Islet of Langerhans (tissue), 1 donor: Measurements from ENCODE around the gene ATRNL1.
"Not testable (repeated sequence)": the region's sequence is repeated elsewhere in the genome, so short reads cannot be mapped to it uniquely, and the experiment has no call there.

Source experiments
- FAIRE-seq: peaks from one replicate; lab custom pipeline; 2011; peaks lifted over from hg19 to GRCh38; lab: Jason Lieb, UNC

Gene ATRNL1

DNA sequence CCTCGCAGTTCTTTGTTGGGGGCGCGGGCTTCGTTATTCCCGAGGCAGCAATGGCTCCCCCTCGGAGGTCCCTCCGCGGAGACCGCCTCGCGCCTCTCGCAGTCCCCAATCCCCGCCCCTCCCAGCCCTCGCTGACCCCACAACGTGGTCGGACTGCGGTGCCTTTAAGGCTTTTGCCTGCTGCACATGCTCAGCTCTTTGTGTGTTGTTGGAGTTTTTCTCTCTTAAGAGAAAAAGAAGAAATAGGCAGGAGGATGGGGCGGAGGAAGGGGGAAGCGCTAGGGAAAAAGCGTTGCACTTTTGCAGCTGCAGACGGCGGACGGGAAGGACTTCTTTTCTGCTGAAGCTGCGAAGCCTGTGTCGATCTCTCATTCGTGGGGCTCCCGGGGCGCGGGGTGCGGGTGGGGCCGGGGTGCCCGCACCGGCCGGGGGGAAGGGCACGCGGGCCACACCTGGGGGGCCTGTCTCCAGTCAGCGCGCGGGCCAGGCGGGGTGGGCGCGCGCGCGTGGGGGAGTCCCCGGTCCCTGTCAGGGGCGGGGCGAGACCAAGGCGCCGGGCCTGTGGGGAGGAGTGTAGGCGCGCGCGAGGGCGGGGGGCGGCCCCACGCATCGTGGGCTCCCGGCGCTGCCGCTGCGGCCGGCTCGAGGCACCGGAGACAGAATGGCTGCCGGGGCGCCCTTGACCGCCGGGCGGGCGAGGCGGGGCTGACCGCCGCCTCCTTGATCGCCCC, 445 bp upstream of the ATRNL1 start:
- FAIRE-seq: no peak

DNA sequence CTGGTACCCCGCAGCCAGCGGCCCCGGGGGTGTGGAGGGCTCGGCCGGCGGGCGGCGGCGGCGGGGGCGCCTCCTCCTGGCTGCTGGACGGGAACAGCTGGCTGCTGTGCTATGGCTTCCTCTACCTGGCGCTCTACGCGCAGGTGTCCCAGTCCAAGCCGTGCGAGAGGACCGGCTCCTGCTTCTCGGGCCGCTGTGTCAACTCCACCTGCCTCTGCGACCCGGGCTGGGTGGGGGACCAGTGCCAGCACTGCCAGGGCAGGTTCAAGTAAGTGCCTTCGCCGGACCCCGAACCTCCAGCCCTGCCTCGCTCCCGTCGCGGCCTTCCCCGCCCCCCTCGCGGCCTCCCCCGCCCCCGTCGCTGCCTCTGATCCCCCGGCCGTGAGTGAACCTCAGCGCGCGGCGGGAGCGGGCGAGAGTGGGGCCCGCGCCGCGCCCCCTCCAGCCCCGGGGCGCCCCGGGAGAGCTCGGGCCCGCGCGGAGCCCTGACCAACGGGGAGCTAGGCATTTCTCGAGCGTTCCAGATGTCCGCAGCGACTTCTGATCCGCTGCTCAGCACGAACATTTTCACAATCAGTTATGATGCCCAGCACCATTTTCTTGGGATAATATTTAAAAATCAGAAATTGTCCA, 727 bp downstream of the ATRNL1 start:
- FAIRE-seq: no peak

DNA sequence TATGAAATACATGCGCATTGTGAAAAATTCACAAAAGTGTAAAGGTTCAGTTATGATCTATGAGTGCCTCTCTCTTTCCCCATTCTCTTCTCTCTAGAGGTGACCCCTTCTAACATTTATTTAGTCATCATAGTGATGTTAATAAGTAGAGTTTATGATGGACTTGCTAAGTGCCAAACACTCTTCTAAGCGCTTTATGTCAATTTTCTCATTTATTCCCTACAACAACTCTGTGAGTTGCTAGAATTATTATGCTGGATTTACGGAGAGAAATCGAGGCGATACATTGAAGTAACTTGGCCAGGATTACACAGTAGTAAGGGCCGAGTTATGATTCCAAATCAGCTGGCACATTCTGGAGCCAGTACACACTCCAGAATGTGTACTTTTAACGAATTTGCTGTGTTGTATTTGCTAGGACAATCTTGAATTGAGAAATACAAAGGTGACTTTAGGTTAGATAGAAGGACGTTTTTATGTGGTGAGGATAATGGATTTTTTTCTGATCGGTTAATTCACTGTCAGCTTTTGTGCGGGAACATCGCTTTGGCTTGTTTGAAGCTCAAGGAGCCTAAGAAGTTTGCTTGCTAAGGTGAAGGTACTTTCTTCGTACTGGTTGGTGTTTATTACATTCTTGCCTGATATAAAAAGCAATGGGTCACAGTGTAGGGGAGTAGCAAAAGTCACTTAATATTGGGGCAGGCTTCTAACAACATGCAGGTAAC, 1.4 kb downstream of the ATRNL1 start:
- peak; percentile 87 for FAIRE-seq

GRCh38 chr10:115095758-115096157, 2.6 kb downstream of the ATRNL1 start:
- FAIRE-seq: no peak

DNA sequence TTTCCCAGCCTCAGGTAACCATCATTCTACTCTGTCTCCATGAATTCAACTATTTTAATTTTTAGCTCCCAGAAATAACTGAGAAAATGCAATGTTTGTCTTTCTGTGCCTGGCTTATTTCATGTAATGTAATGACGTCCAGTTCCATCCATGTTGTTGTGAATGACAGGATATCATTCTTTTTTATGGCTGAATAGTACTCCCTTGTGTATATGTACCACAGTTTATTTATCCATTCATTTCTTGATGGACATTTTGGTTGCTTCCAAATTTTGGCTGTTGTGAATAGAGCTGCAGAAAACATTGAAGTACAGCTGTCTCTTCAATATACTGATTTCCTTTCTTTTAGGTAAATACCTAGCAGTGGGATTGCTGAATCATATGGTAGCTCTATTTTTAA, 10.5 kb downstream of the ATRNL1 start:
- no peak for FAIRE-seq

DNA sequence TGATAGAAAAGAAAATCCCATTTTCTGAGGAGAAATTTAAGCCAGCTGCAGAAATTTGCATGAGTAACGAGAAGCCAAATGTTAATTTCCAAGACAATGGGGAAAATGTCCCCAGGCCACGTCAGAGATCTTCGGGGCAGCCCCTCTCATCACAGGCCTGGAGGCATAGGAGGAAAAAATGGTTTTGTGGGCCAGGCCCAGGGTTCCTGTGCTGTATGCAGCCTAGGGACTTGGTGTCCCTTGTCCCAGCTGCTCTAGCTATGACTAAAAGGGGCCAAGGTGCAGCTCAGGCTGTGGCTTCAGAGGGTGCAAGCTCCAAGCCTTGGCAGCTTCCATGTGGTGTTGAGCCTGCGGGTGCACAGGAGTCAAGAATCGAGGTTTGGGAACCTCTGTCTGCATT, 12.2 kb downstream of the ATRNL1 start:
- FAIRE-seq: not testable (repeated sequence)

GRCh38 chr10:115107830-115108229, 14.7 kb downstream of the ATRNL1 start:
- FAIRE-seq: no peak

- FAIRE-seq: no peak
Observed at GRCh38 chr10:115117301-115117700, 24.1 kb downstream of the ATRNL1 start.

DNA sequence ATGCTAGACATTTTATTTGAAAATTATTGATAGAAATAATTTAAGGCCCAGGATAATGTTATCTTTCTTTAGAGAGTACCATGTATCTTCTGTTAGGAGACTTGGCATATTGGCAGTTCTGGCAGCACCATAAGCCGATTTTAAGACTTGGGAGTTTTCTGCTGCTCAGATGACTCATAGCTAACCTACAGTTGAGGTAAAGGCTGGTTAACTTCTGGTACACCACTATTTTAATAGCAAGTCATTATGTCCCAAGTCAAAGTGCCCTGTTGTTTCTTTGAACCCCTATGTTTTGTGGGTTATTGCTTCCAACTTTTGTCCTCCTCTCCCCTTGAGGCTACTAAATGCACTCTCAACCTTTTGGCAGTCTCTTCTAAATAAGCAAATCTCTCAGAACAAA, 25.2 kb downstream of the ATRNL1 start:
- FAIRE-seq: no peak

GRCh38 chr10:115125505-115125904, 32.3 kb downstream of the ATRNL1 start:
- no peak for FAIRE-seq

DNA sequence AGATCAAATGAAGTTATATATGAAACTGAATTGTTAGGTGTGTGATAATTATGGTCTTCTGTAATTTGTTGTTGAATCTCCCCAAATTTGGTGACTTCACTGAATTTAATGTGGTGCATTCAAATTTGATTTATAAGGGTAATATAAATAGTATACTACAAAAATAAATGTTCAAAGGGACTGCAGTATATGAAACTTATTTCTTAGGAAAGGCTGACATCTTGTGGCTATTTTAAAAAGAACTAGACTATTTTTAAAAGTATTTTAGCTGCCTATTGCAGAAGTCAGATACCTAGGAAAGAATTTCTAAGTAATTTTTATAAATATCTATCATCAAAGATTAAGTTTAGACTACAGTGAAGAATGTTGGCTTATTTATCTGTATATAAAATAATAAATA, 36.6 kb downstream of the ATRNL1 start:
- peak; percentile 99 for FAIRE-seq

DNA sequence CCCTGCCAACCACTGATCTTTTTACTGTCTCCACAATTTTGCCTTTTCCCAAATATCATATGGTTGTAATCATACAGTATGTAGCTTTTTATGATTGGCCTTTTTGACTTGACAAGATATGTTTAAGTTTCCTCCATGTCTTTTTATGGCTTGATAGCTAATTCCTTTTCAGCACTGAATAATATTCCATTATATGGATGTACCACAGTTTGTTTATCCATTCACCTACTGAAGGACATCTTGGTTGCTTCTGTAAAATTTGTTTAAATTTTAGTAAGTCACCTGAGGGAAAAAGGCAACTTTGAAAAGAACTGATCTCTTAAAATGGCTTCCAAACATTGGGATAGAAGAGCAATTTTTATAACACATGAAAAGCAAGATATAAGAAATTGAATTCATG, 43.5 kb downstream of the ATRNL1 start:
- FAIRE-seq: no peak

DNA sequence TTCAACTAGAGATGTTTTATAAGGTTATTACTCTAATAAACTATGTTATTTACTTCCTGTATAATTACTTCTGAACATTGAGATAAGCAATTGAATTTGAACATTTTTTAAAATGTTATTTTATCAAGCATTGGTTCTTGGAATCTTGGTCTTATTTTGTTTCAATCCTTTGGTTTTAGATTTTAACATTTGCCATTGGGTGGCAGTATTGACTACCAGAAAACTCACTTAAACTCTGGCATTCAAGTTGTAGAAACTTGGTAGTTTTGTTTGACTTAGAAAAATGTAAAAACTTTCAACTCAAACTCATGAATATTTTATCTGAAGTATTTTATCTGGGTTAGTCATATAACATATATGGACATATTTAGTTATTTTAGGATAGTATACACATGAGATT, 48.1 kb downstream of the ATRNL1 start:
- peak; percentile 13 for FAIRE-seq

- FAIRE-seq: no peak
Observed at GRCh38 chr10:115157357-115157756, 64.2 kb downstream of the ATRNL1 start.

DNA sequence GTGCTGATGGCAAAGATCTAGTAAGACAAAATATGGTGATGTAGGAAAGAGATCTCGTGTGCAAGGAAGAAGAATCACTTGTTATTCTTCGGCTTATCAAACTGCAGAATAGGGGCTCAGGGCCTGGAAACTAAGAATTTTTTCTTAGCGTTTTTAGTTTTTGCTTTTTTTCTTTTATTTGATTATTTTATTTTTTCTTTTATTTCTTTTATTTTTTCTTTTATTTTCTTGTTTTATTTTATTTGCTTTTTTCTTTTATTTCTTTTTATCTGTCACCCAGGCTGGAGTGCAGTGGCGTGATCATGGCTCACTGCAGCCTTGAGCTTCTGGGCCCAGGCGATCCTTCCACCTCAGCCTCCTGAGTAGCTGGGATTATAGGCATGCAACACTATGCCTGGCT, 70.0 kb downstream of the ATRNL1 start:
- no peak for FAIRE-seq

DNA sequence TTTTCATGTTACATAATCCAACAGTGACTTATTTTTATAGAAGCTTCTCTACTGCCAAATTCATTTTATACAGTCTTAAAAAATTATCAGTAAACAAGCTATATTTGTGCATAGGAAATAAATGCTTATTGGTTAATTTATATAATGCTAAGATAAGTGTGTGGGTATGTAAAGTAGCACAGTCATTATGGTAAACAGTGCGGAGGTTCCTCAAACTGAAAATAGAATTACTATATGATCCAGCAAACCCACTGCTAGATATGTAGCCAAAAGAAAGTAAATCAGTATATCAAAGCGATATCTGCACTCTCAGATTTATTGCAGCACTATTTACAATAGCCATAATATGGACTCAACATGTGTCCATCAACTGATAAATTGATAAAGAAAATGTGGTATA, 71.1 kb downstream of the ATRNL1 start:
- FAIRE-seq: peak; percentile 45

DNA sequence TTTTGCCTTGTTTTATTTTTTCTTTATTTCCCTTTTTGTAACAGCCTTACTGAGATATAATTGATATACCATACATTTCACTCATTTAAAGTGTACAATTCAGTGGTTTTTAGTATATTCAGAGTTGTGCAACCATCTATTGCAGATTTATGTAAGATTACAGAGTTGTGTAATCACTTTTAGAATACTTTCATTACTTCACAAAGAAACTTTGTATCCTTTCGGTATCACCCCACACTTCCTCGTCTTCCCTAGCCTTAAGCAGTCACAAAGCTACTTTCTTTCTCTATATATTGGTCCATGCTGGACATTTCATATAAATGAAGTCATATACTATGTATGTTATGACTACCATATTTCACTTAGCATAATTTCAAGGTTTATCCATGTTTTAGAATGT, 74.6 kb downstream of the ATRNL1 start:
- no peak for FAIRE-seq

GRCh38 chr10:115171392-115171960, 78.3 kb downstream of the ATRNL1 start:
- FAIRE-seq: peak; percentile 95

GRCh38 chr10:115173915-115174443, 80.8 kb downstream of the ATRNL1 start:
- FAIRE-seq: no peak

- FAIRE-seq: peak; percentile 43
Observed at GRCh38 chr10:115207276-115207675, 114.1 kb downstream of the ATRNL1 start.

DNA sequence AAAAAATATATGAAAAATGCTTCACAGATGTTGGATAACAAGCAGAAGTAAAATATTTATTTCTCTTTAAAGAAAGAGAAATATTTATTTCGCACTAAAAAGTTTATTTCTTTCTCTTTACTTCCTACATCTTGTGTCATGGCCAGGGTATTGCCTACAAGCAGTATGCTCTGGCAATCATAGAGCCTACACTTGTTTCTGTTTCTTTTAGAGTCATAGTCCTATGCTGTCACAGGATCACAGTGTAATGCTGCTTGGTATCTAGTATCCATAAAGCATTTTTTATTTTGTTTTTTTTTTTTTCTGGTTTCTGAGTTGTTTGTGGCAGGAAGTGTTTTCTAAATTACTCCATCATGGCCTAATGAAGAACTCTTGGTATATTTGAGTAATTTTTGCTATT, 116.0 kb downstream of the ATRNL1 start:
- no peak for FAIRE-seq

GRCh38 chr10:115214829-115215228, 121.7 kb downstream of the ATRNL1 start:
- no peak for FAIRE-seq

GRCh38 chr10:115219203-115219602, 126.0 kb downstream of the ATRNL1 start:
- FAIRE-seq: no peak
